MCF 10A (cell line): ENCODE results near the gene PLXNA1. TPM values are rescaled to one million over a fixed set of nuclear protein-coding genes. Genes with fewer than 3 reads are reported as not detected.
A peak's percentile ranks its signal among the peaks of the same experiment; 100 is the strongest.

Experiments
- BruUV-seq: library from RNA; stranded (reverse); fragments of 400-500 nt; replicated peaks from 2 replicates; lab custom pipeline; 2021; lab: Mats Ljungman, UMichigan
- CTCF ChIA-PET: fragments of 300-600 bp; sonication (Branson Sonifier 250); formaldehyde crosslinking; extraction: SDS; loops from one replicate; lab custom pipeline; 2021; ENCODE audit warnings: antibody characterized with exemption, inconsistent platforms; lab: Yijun Ruan, JAX
- POLR2A ChIA-PET: fragments of 300-600, 350-650 bp; sonication (Branson Sonifier 250); formaldehyde crosslinking; extraction: SDS; loops from one replicate; lab custom pipeline; 2020; ENCODE audit warnings: antibody characterized with exemption, inconsistent platforms; lab: Yijun Ruan, JAX
- DNase-seq: peaks from one replicate; pipeline ENCODE4 v3.0.0-alpha.2; 2018; ENCODE audit not compliant: unreplicated experiment
- H3K27ac Mint-ChIP-seq: one replicate; pipeline ENCODE4 v1.8.0; 2022; ENCODE audit warnings: mild to moderate bottlenecking, low read depth, mixed read lengths; ENCODE audit not compliant: unreplicated experiment
- H3K27me3 Mint-ChIP-seq: one replicate; pipeline ENCODE4 v1.8.0; 2022; ENCODE audit warnings: mixed read lengths; ENCODE audit not compliant: insufficient read depth, unreplicated experiment
- H3K36me3 Mint-ChIP-seq: one replicate; pipeline ENCODE4 v1.8.0; 2022; ENCODE audit warnings: mild to moderate bottlenecking, moderate library complexity, mixed read lengths; ENCODE audit not compliant: insufficient read depth, unreplicated experiment
- H3K4me1 Mint-ChIP-seq: one replicate; pipeline ENCODE4 v1.8.0; 2022; ENCODE audit warnings: mixed read lengths; ENCODE audit not compliant: insufficient read depth, unreplicated experiment
- H3K4me3 Mint-ChIP-seq: one replicate; pipeline ENCODE4 v1.8.0; 2022; ENCODE audit warnings: mild to moderate bottlenecking, moderate library complexity, mixed read lengths; ENCODE audit not compliant: unreplicated experiment
- H3K9me3 Mint-ChIP-seq: one replicate; pipeline ENCODE4 v1.8.0; 2022; ENCODE audit warnings: mixed read lengths; ENCODE audit not compliant: unreplicated experiment
- intact Hi-C: fragments of 100-400 bp; cut with micrococcal nuclease; formaldehyde crosslinking; loops from 2 replicates; pipeline ENCODE4 v1.14.1; 2022
- total RNA-seq: library from RNA; stranded (reverse); gene quantifications from 2 replicates; pipeline ENCODE4 v1.2.3, GENCODE V29; 2022
- TF ChIP-seq, protein P1 (sequence below): fragments of 200-600 bp; IDR thresholded peaks from one replicate; pipeline ENCODE4 v1.8.0; 2022; ENCODE audit warnings: antibody characterized with exemption, mild to moderate bottlenecking; ENCODE audit not compliant: unreplicated experiment

The PLXNA1 gene
- total RNA-seq, 1 experiment from 2014 or later: 48.4 TPM

DNA sequence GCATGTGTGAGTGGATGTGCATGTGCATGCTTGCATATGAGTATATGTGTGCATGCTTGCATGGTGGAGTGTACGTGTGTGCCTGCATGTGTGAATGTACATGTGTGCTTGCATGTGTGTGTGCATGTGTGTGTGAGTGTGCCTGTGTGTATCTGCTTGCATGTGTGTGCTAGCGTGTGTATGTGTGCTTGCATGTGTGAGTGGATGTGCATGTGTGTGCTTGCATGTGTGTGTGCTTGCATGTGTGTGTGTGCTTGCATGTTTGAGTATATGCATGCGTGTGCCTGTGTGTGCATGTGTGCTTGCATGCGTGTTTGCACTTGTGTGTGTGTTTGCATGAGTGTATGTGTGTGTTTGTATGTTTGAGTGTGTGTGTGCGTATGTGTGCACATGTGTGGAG, 4.6 kb upstream of the PLXNA1 start:
- no TSS peak for BruUV-seq
- ChIA-PET CTCF (interaction anchor here (0.7 to 5.0 kb wide), 3 partner anchors 18 to 226 kb away, joined by 3 to 91 read pairs (median 5); no protein-coding TSS in a partner anchor), POLR2A (no interaction called here)
- intact Hi-C loops: no loop called here
- no peaks in the 10 kb centered on the region for H3K27me3 Mint-ChIP-seq
- TF ChIP-seq, protein P1, sequence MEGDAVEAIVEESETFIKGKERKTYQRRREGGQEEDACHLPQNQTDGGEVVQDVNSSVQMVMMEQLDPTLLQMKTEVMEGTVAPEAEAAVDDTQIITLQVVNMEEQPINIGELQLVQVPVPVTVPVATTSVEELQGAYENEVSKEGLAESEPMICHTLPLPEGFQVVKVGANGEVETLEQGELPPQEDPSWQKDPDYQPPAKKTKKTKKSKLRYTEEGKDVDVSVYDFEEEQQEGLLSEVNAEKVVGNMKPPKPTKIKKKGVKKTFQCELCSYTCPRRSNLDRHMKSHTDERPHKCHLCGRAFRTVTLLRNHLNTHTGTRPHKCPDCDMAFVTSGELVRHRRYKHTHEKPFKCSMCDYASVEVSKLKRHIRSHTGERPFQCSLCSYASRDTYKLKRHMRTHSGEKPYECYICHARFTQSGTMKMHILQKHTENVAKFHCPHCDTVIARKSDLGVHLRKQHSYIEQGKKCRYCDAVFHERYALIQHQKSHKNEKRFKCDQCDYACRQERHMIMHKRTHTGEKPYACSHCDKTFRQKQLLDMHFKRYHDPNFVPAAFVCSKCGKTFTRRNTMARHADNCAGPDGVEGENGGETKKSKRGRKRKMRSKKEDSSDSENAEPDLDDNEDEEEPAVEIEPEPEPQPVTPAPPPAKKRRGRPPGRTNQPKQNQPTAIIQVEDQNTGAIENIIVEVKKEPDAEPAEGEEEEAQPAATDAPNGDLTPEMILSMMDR: no peak
- DNase-seq: no peak
- no peaks in the 10 kb centered on the region for H3K4me1 Mint-ChIP-seq
- H3K9me3 Mint-ChIP-seq: peaks cover 17% of the 10 kb centered on the region
- H3K27ac Mint-ChIP-seq: no peak overlapping the region
- H3K36me3 Mint-ChIP-seq: no peaks in the 10 kb centered on the region
- H3K4me3 Mint-ChIP-seq: no peak overlapping the region

DNA sequence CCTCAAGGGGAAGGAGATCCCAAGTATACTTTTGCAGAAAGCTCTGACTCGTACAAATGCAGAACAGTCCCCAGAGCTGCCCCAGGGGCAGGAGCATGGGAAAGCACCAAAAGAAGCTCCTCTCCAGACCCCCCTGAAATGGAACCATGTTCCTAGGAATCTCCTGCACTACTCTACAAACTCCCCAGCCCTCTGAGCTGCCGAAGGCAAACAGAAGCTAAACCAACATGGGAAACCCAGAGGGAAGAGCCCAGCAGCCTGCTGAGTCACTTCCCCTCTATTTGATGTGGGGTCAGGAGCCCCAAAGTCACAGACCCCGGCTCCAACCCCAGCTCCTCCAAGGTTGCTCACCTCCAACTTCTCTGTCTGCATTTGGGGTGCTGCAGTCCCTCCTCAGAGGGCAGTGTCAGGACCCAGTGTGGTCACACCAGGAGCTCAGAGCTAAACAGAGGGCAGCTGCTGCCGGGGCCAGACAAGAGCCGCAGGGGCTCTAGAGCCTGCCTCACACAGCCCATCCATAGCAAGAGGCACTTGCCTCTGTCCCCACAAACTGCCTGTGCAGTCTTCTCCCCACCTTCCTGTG, 3.8 kb upstream of the PLXNA1 start:
- Mint-ChIP-seq H3K9me3 (peaks cover 14% of the 10 kb centered on the region), H3K4me1 (no peaks in the 10 kb centered on the region), H3K36me3 (no peaks in the 10 kb centered on the region), H3K27me3 (no peaks in the 10 kb centered on the region), H3K27ac (no peak overlapping the region), H3K4me3 (no peak overlapping the region)
- no TSS peak for BruUV-seq
- intact Hi-C loops: no loop called here
- no peak for DNase-seq
- ChIA-PET POLR2A (no interaction called here), CTCF (interaction anchor here (0.7 to 5.0 kb wide), 3 partner anchors 18 to 227 kb away, joined by 3 to 91 read pairs (median 5); no protein-coding TSS in a partner anchor)
- TF ChIP-seq, protein P1: no peak

DNA sequence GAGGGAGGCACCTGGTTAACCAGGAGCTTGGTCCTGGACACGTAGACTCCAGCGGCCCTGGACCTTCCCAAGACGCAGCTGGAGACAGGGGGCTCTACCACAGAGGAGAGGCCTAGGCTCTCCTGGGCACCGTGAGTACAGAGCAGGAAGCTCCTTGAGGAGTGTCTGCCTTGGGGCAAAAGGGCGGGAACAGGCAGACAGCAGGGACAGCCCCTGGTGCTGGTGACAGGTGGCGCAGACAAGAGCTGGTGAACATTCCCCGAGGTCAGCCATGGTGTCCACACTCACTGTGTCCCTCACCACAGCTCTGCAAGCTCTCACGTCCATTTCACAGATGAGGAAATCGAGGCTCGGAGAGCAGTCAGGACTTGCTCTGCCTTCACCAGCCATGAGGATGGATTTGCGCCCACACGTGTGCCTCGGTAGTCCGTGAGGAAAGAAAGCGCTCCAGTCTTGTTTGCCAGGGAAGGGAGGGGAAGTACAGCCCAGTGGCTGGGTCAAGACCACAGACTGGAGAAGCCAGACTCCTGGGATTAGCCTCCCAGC, 2.6 kb upstream of the PLXNA1 start:
- H3K27me3 Mint-ChIP-seq: no peaks in the 10 kb centered on the region
- no peak overlapping the region for H3K27ac Mint-ChIP-seq
- TF ChIP-seq, protein P1: no peak
- H3K9me3 Mint-ChIP-seq: peaks cover 2% of the 10 kb centered on the region
- POLR2A ChIA-PET: no interaction called here
- CTCF ChIA-PET: interaction anchor here (0.5 to 5.0 kb wide), 6 partner anchors 13 to 476 kb away, joined by 3 to 91 read pairs (median 6); no protein-coding TSS in a partner anchor
- peaks cover 4% of the 10 kb centered on the region for H3K4me1 Mint-ChIP-seq
- H3K36me3 Mint-ChIP-seq: no peaks in the 10 kb centered on the region
- DNase-seq: no peak
- no peak overlapping the region for H3K4me3 Mint-ChIP-seq
- intact Hi-C loops: loop anchor here (5.0 kb wide), 1 partner anchor 567 kb away; no protein-coding TSS in a partner anchor
- no TSS peak for BruUV-seq

DNA sequence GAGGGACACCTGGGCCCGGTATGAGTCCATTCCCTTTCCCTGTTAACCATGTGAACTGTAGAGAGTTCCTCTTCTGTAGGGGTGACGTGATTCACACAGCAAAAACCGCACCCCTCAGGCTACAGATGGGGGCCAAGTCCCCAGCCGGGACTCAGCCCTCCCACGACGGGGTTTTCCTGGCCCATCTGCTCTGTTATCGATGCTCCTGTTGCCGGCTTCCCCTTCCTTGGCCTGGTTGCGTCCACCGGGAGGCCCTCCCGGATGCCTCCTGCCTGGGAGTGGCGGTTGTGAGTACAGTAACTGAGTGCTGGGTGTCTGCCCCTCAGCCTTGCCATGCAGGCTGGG, 817 bp upstream of the PLXNA1 start:
- DNase-seq: peak; percentile 52
- Mint-ChIP-seq H3K4me1 (peaks cover 17% of the 10 kb centered on the region), H3K9me3 (no peaks in the 10 kb centered on the region), H3K4me3 (peak overlapping the region; percentile 68), H3K27ac (no peak overlapping the region), H3K27me3 (no peaks in the 10 kb centered on the region), H3K36me3 (no peaks in the 10 kb centered on the region)
- CTCF ChIA-PET: interaction anchor here (0.6 to 5.0 kb wide), 23 partner anchors 9 to 1435 kb away, joined by 3 to 91 read pairs (median 4); no protein-coding TSS in a partner anchor
- intact Hi-C loops: loop anchor here (1.0 to 5.0 kb wide), 4 partner anchors 230 to 565 kb away; no protein-coding TSS in a partner anchor
- BruUV-seq: no TSS peak
- POLR2A ChIA-PET: interaction anchor here (1.0 to 2.4 kb wide), 2 partner anchors 223 to 229 kb away, joined by 3 to 18 read pairs; no protein-coding TSS in a partner anchor
- TF ChIP-seq, protein P1: no peak
